ENCODE data around the gene IPO13.

IPO13 gene

GRCh38 chr1:43946236-43947060, at the start of gene IPO13:
IPO13 (plus strand) TSS chr1:43946950; CDS start chr1:43947601, 651 bp downstream.
- in situ Hi-C loops (cut with HindIII; ENCODE audit: low sequenced_read_pairs), result no loop called here

GRCh38 chr1:43898981-43899380, 47.8 kb upstream of the IPO13 start:
- in situ Hi-C loops (cut with HindIII; ENCODE audit: low sequenced_read_pairs), result no loop called here

GRCh38 chr1:43900386-43900785, 46.4 kb upstream of the IPO13 start:
- in situ Hi-C loops (cut with HindIII; ENCODE audit: low sequenced_read_pairs), result no loop called here

GRCh38 chr1:43901196-43901961, 45.4 kb upstream of the IPO13 start:
- in situ Hi-C loops (cut with HindIII; ENCODE audit: low sequenced_read_pairs), result no loop called here

GRCh38 chr1:43902058-43902831, 44.5 kb upstream of the IPO13 start:
- in situ Hi-C loops (cut with HindIII; ENCODE audit: low sequenced_read_pairs), result no loop called here

GRCh38 chr1:43904660-43905551, 41.8 kb upstream of the IPO13 start:
- in situ Hi-C loops (cut with HindIII; ENCODE audit: low sequenced_read_pairs), result no loop called here

- in situ Hi-C loops (cut with HindIII; ENCODE audit: low sequenced_read_pairs), result no loop called here
Measured at GRCh38 chr1:43908226-43908625, 38.5 kb upstream of the IPO13 start.

- in situ Hi-C loops (cut with HindIII; ENCODE audit: low sequenced_read_pairs), result no loop called here
Measured at GRCh38 chr1:43908858-43909257, 37.9 kb upstream of the IPO13 start.

GRCh38 chr1:43910343-43910742, 36.4 kb upstream of the IPO13 start:
- in situ Hi-C loops (cut with HindIII; ENCODE audit: low sequenced_read_pairs), result no loop called here

- in situ Hi-C loops (cut with HindIII; ENCODE audit: low sequenced_read_pairs), result no loop called here
Measured at GRCh38 chr1:43912607-43913006, 34.1 kb upstream of the IPO13 start.

- in situ Hi-C loops (cut with HindIII; ENCODE audit: low sequenced_read_pairs), result no loop called here
Measured at GRCh38 chr1:43913051-43913501, 33.7 kb upstream of the IPO13 start.

GRCh38 chr1:43913666-43914360, 32.9 kb upstream of the IPO13 start:
- in situ Hi-C loops (cut with HindIII; ENCODE audit: low sequenced_read_pairs), result no loop called here

GRCh38 chr1:43914576-43915525, 31.9 kb upstream of the IPO13 start:
- in situ Hi-C loops (cut with HindIII; ENCODE audit: low sequenced_read_pairs), result no loop called here

- in situ Hi-C loops (cut with HindIII; ENCODE audit: low sequenced_read_pairs), result no loop called here
Measured at GRCh38 chr1:43919906-43920305, 26.8 kb upstream of the IPO13 start.

- in situ Hi-C loops (cut with HindIII; ENCODE audit: low sequenced_read_pairs), result no loop called here
Measured at GRCh38 chr1:43921022-43921421, 25.7 kb upstream of the IPO13 start.

GRCh38 chr1:43924516-43924915, 22.2 kb upstream of the IPO13 start:
- in situ Hi-C loops (cut with HindIII; ENCODE audit: low sequenced_read_pairs), result no loop called here

- in situ Hi-C loops (cut with HindIII; ENCODE audit: low sequenced_read_pairs), result no loop called here
Measured at GRCh38 chr1:43925846-43926245, 20.9 kb upstream of the IPO13 start.

- in situ Hi-C loops (cut with HindIII; ENCODE audit: low sequenced_read_pairs), result no loop called here
Measured at GRCh38 chr1:43930168-43930948, 16.4 kb upstream of the IPO13 start.

Data from DLD1 (cell line).